Stimulated activated naive CD4-positive, alpha-beta T cell (primary cell): ENCODE measurements around the gene ITSN1.

Experiments used
- DNase-seq, 6 experiments: peaks; one replicate each; lab custom pipeline; 2025; lab: John Stamatoyannopoulos, UW

The ITSN1 gene

DNA sequence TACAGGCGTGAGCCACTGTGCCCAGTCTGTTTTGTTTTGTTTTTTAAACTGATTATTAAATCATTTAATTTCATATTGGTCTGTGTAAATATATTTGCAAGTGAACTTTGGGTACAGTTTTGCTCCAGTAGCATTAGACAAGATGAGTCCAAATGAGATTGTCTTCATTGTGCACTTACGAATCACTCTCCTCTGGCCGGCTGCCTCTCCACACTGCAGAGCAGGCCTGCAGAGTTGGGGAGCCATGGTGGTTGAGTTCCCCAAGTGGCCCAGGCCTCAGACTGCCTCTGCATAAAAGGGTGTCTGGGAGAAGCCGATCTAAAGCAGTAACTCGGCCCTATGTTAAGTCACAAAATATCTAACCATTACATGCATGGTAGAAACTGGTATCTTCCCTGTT lies 198.5 kb downstream of the ITSN1 start:
- no peak for DNase-seq

DNA sequence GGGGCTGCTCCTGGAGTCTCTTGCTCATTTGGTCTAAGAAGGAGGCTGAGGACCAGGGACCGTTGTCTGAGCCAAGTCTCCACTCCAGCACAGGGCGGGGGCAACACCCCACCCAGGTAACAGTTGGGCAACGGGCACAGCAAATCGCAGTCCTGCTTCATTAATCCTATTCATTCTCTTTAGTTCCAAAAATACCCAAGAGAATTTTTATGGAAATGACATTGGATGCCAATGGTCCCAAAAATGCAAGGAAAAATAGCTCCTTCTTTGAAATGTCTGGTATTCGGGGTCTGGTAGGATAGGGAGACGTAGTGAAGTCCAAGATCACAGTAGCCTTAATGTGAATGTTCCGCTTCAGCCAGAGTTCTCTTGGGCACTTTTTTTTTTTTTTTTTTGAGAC lies 199.3 kb downstream of the ITSN1 start:
- no peak for DNase-seq

DNA sequence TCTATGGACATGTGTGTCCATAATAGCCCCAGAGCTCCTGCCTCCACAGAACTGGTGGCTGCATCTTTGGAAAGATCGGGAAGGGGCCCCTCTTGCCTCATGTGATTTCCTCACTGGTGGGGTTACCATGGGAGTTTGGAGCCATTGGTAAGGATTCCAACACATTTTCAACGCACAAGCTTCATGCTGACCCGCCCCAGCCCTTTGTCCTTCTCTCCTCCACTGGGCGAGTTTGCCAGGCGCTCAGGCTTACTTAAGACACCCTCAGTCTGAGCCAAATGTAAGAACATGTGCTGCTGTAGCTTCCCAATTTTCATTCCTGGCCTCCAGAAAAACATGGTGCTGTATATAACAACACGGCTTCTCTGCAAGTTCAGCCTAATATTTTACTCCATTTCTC lies 200.9 kb downstream of the ITSN1 start:
- no peak for DNase-seq

DNA sequence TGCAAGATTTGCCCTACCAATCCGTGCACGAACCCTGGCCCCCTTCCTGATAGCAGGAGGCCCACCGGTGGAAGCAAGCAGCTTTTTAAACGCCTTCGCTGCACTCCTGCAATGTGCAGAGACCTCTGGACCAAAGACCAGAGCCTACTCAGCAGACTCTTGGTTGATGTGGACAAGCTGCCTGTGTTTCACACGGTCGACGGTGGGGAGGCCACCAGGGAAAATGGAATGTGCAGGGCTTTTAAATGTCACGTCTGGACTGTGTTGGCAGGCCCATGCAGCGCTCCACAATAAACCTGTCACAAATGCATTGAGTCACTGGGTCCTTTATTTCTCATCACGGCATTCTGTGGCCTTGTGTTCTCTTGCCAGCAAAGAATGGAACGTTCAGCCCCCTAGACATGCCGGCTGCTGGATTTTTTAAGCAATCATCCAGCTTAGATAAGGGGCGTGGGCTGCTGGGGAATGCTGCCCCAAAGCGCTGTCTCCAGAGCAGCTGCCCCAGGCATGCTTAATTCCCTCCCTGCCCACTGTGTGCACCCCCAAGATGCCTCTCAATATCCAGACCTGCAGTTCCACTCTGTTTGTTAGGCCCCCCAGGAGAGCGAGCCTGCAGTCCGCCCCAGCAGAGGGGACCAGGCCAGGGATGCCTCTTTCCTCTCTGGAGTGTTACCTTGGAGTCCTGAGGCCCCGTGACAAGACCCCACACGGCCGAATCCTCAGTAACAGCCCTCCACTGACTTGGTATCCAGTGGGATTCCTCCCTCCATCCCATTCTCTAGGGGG lies 202.0 kb downstream of the ITSN1 start:
- no peak for DNase-seq

DNA sequence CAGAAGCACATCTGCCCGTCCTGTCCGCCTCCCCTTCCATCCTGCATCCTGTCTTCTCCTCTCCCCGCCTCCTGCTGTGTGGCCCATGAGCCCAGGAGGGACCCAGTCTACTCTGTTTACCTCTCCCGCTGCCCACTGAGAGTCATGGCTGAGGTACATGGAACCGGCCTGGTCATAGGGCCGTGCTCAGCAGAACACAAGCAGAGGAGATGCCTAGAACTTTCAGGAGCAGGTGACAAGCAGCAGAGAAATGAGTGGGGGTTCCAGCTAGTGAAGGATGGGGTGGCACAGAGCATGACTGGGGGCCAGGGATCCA lies 202.5 kb downstream of the ITSN1 start:
- DNase-seq, result no peak

DNA sequence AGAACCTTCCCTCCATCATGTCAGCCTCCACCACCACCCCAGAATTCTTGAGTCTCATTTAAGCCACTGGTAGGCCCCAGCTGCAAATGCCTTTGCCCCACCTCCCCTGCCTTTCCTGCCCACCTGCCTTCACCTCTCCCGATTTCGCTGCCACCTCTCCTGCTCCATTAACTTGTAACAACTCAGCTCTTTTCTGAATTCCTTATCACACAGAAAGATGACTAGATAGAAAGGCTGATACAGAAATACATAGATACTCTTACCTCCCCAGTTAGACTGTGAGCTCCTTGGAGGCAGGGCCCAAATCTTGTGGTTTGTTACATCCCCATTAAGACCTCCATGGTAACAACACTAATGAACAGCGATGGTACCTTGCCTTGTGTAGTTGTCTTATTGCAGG lies 203.8 kb downstream of the ITSN1 start:
- DNase-seq, result no peak

DNA sequence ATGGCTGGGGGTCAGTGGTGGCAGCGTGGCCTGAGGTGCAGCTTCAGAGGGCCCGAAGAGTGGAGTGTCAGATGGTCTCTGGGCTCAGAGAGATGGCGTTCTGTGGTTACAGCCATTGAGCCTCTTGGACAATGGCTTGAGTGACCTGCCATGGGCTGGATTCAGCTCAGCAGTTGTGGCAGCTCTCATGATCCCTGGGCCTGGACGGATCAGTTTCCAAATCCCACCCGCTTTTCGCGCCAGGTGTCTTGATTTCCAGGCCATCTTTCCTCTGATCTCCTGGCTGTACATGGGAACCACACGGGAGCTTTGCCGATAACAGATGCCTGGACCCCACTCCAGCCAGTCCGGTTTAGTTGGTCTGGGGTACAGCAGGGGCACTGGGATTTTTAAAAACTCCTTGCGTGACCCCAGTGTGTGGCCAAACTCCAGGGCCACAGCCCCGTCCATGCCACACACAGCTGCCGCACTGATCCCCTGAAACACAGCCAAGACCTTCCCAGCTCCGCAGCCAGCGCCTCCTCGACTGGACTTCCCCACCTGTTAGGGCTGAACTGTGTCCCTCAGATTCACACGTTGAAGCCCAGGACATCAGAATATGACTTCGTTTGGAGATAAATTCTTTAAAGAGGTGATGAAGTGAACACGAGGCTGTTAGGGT lies 205.4 kb downstream of the ITSN1 start:
- DNase-seq, result no peak

DNA sequence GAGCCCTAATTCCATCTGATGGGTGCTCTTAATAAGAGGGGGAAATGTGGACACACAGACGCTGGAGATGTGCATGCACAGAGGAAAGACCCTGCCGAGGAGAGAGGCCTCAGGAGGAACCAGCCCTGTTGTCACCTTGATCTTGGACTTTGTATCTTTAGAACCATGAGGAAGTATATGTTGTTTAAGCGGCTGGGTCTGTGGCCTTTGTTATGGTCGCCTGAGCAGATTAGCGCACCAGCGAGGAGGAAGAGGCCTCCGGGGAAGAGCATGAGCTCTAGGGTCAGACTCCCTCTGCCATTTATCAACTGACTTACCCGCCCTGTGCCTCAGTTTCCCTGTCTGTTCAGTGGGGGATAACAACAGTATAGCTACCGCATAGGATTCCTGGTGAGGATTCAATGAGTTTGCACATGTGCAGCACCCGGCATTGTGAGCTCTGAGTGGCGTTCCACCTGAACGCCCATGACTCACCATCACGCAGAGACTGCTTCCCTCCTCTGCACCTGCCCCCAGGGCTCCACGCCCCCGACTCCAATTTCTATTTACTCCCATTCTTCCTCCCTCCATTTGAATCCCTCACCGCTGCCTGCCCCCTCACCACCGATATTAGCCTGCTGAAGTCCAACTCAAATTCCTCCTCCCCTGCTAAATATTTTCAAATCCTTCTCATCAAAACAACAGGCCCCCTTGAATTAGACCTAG lies 206.1 kb downstream of the ITSN1 start:
- no peak for DNase-seq

DNA sequence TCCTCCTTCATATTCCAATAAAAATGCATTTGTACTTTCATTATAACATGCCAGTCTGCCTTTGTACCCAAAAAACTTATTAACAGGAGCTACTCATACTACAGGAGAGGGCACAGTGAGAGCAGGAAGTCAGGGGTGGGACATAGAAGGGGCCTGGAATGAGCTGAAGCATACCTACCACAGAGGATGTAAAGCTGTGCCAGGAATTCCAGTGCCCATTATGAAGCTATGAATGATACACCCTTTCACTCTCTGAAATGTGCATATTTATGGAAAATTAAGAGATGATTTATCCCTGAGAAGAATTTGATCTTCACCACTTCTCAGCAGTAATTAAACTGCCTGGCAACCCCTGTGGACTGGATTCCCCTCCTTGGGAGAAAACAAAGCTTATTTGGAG lies 207.5 kb downstream of the ITSN1 start:
- no peak for DNase-seq

DNA sequence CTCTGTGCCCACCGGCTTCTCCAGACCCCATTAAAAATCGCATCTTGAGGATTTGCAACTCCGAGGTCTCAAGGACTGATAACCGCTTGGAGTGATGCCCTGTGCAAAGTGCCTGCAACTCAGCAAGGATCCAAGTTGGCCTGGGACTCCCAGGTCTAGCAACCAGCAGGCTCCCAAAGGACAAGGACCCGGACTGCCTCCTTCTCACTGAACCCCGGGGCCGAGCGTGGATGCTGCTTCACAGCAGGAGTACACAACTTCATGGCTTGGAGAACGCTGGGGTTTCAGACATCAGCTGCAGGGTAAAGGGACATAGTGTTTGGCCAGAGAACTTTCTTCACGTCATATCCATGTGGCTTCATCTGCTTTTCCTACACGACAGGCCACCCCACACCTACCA lies 208.1 kb downstream of the ITSN1 start:
- no peak for DNase-seq

DNA sequence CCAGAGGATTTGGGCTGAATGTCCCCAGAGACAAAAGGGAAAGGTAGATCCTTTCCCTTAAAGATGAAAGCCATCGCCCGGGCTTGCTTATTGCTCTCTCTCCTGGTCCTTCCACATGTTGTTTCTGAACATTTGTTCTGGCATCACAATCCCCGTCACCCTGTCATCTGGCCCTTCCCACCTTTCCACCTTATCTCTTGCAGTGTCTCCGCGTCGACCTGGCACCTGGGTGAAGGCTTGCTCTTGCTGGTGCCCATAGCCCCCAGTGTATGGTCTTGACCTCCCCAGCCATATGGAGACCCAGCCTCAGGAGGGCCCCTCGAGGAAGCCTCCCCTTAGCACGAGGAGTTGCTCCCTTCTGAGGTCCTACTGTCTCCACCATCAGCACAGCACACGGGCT lies 208.7 kb downstream of the ITSN1 start:
- DNase-seq, result no peak

DNA sequence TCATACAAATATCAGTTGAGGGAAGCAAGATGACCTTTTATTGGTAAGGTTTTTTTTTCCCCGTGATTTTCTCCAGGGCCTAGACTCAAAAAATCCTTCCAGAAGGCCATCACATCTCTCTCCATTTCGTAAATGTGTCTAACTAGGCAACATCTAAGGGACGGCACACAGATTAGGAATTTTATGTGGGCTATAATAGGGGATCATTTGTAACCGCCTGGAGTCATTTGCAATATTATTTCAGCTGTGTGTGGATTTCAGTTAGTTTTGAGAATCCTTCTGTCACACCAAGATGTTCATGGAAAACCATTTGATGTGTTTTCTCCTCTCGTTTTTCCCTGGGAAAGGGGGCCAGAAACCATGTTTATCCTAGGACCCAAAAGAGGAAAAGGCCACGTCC lies 210.2 kb downstream of the ITSN1 start:
- no peak for DNase-seq

DNA sequence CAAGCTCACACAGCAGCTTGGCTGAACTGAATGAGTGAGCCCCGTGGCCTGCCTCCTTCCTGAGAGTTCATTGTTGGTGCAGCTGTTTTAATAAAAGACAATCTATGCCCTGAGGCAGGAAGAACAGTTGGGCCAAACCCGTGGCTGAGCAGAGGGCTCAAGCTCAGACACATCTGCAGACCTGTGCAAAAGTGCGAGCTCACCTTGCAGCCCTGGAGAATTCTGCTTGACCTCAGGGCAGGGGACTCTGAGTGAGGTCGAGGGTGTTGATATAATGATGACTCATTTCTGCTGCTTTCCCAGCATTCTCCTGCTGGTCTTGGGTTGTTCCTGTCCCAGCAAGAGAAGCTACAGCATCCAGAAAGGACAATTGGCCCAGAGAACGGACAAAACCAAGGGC lies 212.3 kb downstream of the ITSN1 start:
- no peak for DNase-seq

DNA sequence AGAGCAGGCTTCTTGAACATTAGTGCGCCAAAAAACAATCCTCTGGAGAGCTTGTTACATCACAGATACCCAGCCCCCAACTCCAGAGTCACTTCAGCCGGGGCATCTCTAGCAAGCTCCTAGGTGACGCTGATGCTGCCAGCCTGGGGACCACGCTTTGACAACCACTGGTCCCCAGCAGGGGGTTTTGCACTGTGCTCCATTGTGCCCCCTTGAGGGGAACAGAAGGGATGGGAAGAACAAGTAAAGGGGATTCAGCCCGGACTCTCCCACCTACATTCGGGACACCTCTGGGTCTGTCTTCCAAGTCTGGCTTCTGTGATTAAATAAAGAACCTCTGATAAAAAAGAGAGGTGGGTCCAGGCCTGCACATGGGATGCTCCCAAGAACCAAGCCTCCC lies 212.9 kb downstream of the ITSN1 start:
- DNase-seq, result no peak

DNA sequence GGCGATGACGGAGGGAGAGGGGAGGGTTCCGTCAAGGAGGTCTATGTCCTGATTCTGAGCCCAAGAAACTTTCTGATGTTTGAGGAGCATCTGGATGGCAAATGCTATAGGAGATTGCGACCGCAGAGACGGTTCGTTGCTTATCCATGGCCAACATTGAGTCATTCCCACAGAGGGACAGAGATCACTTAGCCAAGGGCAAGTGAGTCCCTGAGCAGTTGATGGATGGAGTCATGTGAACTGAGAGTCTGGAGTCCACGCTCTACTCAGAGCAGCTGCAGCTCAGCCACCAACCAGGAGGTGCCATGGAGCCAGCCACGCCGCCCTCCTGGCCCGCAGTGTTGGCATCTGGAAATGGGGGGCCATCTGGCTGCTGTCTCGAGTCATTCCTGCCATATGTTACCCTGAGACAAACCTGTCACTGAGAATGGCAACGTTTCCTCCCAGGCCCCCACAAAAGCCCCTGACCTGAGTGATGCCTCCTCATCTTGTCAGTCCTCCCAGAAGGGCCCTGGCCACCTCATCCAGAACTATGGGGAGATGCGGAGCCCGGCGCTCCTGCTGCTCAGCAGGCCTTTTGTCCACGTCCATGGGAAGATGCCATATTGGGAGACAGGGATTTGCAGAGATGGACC lies 214.7 kb downstream of the ITSN1 start:
- DNase-seq, result no peak

DNA sequence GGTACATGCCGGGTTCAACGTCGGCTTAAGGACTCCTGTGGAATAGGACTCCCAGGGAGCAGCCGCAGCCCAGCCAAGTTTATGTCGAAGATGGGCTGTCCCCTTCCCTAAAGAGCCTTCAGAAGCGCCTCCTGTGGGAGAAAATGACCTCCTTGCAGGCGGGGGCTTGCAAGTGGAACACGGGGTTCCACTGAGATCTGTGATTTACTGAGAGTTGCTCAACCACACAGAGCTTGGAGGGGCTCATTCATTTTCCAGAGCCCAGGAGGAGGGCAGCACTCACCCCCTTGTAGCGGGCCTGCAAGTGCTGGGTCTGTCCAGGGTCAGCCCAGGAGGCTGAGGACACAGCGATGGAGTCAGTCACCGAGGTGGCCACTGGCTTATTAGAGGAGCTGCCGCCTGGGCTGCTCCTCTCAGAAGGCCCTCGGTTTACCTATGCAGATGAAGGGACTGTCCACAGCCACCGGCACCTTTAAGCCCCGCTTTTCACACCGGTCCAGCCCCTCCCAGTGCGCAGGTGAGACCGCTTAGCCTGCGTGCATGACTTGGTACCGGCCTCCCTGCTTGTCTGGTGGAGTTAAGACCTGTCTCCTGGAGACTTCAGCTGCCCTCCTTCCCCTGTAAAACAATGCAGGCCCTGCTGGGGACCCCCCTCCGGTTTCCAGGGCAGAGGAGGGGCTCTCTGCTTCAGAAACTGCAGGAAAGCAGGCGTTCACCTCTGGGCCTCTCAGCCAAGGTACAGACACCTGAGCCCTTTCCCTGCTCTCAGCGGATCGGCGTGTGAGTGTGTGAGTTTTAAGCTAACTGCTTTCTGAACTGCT lies 215.8 kb downstream of the ITSN1 start:
- no peak for DNase-seq

DNA sequence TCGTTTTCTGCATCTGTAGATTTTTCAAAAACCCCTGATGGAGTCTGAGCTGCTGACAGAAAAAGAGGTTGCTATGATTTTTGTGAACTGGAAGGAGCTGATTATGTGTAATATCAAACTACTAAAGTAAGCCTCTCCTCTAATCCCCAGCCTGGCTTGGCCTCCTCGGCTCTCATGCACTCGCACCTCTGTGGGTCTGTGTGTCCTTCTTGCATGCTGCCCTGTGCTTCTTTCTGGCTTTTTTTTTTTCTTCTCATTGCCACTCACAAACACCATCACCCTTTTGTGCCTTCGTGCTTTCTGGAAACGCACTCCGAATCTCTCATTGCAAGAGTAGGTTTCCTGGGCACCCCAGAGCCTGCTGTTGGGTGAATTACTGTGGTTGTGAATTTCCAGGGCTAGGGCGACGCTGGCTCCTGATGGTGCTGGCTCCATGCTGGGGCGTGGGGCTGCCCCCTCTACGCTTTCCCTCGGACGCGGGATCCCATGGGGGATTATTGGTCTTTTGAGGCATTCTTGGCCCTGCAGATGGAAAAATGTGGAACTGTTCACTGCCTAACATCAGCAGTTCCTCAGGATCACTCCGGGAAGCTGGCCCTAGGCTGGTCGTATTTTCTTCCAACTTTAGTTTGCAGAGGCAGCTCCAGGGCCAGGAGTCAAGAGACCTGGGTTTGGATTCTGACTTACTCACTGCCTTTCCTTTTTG lies 216.5 kb downstream of the ITSN1 start:
- no peak for DNase-seq

DNA sequence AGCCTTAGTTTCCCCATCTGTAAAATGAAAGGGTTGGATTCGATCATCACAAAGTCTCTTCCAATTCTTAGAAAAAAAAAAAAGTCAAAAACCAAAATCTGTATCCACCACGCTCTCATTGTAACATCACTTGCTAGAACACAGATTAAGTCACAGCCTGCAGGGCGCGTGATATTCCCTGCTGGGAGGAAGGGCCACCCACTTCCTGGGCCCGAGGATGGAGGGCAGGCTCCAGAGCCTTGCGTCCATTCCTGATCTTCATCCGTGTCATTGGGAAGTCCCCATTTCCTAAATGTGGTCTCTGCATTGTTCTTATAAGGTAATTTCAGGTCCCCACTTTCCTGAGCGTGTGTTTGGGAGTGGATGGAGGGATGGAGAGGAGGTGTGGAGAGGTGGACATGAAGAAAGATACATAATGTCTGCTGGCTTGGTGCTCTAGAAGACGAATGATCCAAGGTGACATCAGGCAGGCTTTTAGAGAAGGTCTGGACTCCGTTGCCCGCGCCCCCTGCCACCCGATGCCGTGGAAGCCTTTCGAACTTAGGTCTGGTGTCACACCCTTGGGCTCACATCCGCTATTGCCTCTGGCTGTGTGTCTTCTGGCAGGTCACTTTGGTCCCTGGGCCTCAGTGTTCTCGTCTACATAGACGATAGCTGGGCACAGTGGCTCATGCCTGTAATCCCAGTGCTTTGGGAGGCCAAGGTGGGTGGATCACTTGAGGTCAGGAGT lies 217.2 kb downstream of the ITSN1 start:
- DNase-seq, result no peak

DNA sequence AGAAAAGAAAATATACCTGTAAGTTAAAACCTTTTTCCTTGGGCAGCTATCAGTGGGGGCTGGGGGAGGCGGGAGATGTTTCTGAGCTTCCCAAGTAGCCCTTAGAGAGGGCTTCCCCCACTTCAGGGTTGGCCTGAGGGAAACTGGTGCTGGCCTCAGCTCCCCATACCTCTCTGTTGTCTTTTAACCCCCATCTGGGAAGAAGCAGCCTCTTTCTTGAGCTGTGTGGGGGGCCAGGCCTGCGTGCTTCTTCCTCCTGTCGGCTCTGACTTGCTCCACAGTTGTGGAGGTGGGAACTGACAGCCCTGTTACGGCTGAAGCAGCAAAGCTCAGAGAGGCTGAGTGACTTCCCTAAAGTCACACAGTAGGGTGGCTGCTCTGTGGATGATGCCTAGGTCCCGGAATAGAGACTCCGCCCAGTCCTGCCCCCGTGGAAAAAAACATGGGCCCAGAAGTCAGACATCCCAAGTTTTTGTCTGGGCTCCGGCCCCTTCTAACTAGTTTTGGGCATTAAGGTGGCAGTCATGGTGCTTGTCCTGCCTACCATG lies 218.1 kb downstream of the ITSN1 start:
- DNase-seq, result no peak

DNA sequence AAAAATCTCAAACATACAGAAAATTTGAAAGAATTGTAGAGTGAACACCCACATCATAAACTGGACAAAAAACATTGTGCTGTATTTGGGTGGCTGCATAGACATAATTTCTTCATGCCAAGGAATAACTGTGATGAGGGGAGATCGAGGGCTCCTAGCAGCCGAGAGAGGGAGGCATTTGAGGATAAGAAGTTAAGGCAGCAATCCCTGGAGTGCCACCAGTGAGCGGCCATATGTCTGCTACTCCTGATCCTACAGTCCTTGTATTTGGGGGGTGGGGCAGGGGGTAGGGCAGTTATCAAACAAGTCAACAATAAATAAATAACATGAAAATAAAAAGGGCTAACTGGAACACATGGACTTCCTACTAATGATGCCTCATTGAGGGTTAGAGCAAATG lies 218.8 kb downstream of the ITSN1 start:
- DNase-seq, result no peak
